Ovary (tissue), 3 donors: ENCODE data around the gene ZBTB24.

Experiments
- CTCF ChIP-seq, 3 donors: fragments of 450-650 bp in 2 of 3; fragments of 200-600 bp in 1 of 3; IDR thresholded peaks; one replicate each; pipeline versions ENCODE4 v1.5.1 to v1.8.0; 2016 to 2022; ENCODE audit warnings: antibody characterized with exemption in 3 of 3, mild to moderate bottlenecking in 1 of 3
- POLR2A ChIP-seq: fragments of 450-650 bp; IDR thresholded peaks from one replicate; pipeline ENCODE4 v1.6.1; 2017; ENCODE audit warnings: antibody characterized with exemption, mild to moderate bottlenecking, moderate library complexity
- donor health status: DM: no; HTN: no; CAD: no.

GRCh38 chr6:109480993-109481480, 2.0 kb downstream of the ZBTB24 start:
- no peak for TF ChIP-seq POLR2A
- no peak for TF ChIP-seq CTCF (IDR thresholded peaks at IDR 0.05)
